Rectal smooth muscle tissue (tissue), 1 donor: Measurements from ENCODE around the gene DMBT1.

ENCODE experiments used
- H3K27ac ChIP-seq: one replicate; pipeline ENCODE4 v1.7.0; 2013; ENCODE audit warnings: low read depth, low read length, inconsistent platforms
- H3K27me3 ChIP-seq: one replicate; pipeline ENCODE4 v1.7.0; 2013; ENCODE audit warnings: low read length; ENCODE audit not compliant: control insufficient read depth, insufficient read depth
- H3K36me3 ChIP-seq: one replicate; pipeline ENCODE4 v1.7.0; 2013; ENCODE audit warnings: low read length; ENCODE audit not compliant: control insufficient read depth, insufficient read depth
- H3K4me1 ChIP-seq: one replicate; pipeline ENCODE4 v1.7.0; 2013; ENCODE audit warnings: low read length; ENCODE audit not compliant: control insufficient read depth, insufficient read depth
- H3K4me3 ChIP-seq: one replicate; pipeline ENCODE4 v1.7.0; 2013; ENCODE audit warnings: low read length
- H3K9ac ChIP-seq: one replicate; pipeline ENCODE4 v1.7.0; 2013; ENCODE audit warnings: low read length

Gene DMBT1

DNA sequence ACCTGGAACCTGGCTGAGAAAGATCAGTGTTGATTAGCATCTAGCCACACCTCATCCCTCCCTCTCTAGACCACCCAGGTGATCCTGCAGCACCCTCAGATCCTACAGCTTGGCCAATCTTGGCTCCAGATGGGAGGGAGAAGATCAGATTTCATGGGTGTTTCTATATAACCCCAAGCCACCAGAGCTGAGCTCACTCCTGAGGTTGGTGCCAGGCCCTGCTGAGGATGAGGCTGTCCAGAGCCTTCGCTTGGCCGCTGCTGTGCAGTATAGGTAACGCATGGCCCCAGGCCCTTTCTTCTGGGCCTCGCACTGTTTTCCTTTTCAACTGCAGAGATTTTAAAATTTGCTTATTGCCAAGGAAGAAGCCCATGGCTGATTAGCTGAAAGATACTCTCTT is 112.1 kb downstream of the DMBT1 start:
- Histone ChIP-seq H3K27ac (no peak overlapping the region), H3K4me3 (no peak overlapping the region), H3K4me1 (no peaks in the 10 kb centered on the region), H3K27me3 (no peaks in the 10 kb centered on the region), H3K9ac (no peak overlapping the region), H3K36me3 (no peaks in the 10 kb centered on the region)

DNA sequence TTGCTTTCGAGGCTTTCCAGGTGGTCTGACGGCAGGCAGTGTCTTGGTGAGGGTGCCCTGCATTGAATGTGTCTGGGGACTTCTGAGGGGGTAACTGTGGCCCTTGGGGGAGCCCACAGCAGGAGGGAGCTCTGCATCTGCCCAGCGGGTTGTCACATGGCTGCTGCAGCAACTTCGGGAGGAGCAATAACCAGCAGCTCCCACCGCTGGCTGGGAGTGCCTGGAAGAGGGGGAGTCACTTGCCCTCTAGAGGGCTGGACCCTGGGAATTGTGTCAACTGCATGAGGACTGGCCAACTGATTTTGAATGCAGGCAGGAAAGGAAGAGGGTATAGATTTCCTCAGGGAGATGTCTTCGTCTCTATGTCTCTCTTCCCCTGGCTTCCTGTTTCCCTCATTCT is 112.7 kb downstream of the DMBT1 start:
- no peak overlapping the region for H3K4me3 ChIP-seq
- H3K27me3 ChIP-seq, result no peaks in the 10 kb centered on the region
- H3K27ac ChIP-seq, result no peak overlapping the region
- no peaks in the 10 kb centered on the region for H3K4me1 ChIP-seq
- H3K9ac ChIP-seq, result no peak overlapping the region
- H3K36me3 ChIP-seq, result no peaks in the 10 kb centered on the region

DNA sequence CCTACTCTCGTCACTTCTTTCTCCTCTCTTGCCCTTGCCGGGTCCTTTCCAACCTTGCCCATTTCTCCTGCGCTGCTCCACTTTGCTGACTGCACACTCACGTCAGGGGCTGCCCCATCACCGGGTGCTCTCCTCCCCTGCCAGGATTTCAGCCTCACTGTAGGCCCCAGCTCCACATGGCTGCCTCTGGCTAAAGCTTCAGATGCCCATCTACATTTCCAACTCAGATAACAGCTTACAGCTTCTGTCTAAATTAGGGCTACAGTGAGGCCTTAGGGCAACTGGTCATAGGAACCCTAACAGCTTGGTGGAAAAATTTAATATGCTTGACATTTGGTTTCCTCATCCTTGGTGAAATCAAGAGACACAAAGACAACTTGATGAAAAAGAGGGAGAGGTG is 113.2 kb downstream of the DMBT1 start:
- Histone ChIP-seq H3K4me3 (no peak overlapping the region), H3K4me1 (no peaks in the 10 kb centered on the region), H3K9ac (no peak overlapping the region), H3K36me3 (no peaks in the 10 kb centered on the region), H3K27ac (no peak overlapping the region), H3K27me3 (no peaks in the 10 kb centered on the region)

DNA sequence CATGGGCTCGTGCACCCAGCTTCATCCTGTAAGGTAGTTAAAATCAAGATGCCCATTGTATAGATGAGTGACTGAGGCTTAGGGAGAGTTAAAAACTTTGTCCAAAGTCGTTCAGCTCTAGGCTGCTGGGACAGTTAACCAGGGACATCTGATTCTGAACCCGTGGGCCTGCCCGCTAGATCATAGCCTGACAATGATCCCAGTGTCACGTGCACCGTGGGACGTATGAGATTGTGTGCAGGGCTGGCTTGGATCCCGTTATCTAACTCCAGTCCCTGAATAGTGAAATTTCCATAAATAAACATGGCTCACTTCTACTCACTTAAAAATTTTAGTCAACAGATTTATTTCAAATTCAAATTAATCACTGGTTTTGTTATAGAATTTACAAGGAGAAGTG is 114.2 kb downstream of the DMBT1 start:
- Histone ChIP-seq H3K9ac (no peak overlapping the region), H3K27ac (no peak overlapping the region), H3K36me3 (no peaks in the 10 kb centered on the region), H3K4me1 (no peaks in the 10 kb centered on the region), H3K4me3 (no peak overlapping the region), H3K27me3 (no peaks in the 10 kb centered on the region)

DNA sequence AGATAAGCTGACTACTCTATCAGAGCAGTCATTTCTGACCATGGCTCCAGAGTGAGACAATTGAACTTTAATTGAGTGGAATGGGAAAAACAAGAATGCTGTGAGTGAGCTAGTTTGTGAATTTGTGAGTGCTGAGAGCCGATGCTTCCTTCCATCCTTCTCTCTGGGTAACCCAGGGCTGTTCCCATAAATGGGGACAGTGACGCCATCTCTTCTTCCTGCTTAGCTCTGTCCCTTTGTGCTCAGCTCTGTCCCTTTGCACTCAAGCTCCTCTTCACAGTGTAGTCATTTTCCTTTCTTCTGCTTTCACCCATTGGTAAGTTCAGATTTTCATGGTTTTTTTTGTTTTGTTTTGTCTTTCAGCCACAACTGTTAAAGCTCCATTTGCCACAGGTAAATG is 114.7 kb downstream of the DMBT1 start:
- Histone ChIP-seq H3K4me1 (no peaks in the 10 kb centered on the region), H3K4me3 (no peak overlapping the region), H3K9ac (no peak overlapping the region), H3K27ac (no peak overlapping the region), H3K36me3 (no peaks in the 10 kb centered on the region), H3K27me3 (no peaks in the 10 kb centered on the region)

DNA sequence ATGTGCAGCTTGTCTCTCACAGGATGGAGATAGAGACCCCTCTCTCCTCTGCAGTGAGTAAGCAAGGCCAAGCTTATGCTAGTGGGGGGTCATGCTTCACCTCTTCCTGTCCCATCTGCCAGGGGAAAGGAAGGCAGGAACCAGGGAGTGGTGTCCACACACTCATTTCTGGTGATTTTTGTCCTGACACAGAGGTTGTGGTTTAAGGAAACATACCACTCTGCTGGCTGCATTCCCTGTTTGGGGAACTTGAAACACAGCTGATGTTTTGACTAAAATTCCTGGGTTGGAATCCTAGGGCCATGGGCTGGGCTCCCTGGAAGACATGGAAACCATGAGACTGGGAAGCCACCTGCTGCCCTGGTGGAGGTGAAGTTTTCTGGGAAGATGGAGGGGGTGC is 117.7 kb downstream of the DMBT1 start:
- Histone ChIP-seq H3K4me3 (no peak overlapping the region), H3K27me3 (no peaks in the 10 kb centered on the region), H3K36me3 (no peaks in the 10 kb centered on the region), H3K27ac (no peak overlapping the region), H3K9ac (no peak overlapping the region), H3K4me1 (no peaks in the 10 kb centered on the region)

DNA sequence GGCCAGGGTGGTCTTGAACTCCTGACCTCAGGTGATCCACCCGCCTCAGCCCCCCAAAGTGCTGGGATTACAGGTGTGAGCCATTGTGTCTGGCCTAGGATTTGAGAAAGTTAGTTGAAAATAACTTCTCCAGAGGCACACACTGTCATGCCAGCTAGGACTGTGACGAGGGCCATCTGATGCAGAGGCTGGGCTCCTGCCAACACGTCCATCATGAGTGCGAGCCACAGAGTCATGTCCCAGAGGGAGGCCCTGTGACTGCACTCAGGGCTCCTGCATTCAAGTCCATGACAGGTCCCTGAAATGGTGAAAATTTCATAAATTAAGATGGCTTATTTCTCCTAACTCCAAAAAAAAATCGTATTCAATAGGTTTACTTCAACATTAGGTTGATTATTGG is 122.0 kb downstream of the DMBT1 start:
- H3K27ac ChIP-seq, result no peak overlapping the region
- no peak overlapping the region for H3K9ac ChIP-seq
- no peak overlapping the region for H3K4me3 ChIP-seq
- H3K27me3 ChIP-seq, result no peaks in the 10 kb centered on the region
- H3K4me1 ChIP-seq, result no peaks in the 10 kb centered on the region
- no peaks in the 10 kb centered on the region for H3K36me3 ChIP-seq

DNA sequence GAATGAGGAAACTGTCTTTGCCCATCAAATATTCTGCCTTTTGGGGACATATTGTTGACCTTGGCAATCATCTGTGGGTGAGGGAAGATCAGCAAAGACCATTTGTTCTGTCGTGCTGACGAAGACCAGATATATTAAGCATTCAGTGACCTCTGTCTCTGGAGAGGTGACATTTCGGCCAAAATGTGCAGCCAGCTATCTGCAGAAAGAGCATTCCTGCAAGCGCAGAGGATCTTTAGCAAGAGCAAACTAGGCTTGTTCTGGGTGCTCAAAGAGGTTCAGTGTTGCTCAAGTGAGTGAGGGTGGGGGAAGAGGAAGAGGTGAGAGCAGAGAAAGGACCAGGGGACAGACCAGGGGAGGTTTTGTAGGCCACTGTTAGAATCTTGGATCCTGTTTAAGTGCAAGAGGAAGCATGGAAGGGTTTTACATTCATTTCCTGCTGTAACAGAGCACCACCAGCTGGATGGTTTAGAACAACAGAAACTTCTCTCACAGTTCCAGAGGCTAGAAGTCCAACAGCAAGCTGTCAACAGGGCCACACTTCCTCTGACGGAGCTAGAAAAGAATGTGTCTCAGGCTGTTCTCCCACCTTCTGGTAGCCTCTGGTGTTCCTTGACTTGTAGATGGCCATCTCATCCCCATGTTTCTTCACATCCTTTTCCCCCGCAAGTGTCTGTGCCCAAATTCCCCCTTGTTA is 127.9 kb downstream of the DMBT1 start:
- Histone ChIP-seq H3K9ac (no peak overlapping the region), H3K4me1 (no peaks in the 10 kb centered on the region), H3K4me3 (no peak overlapping the region), H3K27me3 (no peaks in the 10 kb centered on the region), H3K36me3 (no peaks in the 10 kb centered on the region), H3K27ac (no peak overlapping the region)

DNA sequence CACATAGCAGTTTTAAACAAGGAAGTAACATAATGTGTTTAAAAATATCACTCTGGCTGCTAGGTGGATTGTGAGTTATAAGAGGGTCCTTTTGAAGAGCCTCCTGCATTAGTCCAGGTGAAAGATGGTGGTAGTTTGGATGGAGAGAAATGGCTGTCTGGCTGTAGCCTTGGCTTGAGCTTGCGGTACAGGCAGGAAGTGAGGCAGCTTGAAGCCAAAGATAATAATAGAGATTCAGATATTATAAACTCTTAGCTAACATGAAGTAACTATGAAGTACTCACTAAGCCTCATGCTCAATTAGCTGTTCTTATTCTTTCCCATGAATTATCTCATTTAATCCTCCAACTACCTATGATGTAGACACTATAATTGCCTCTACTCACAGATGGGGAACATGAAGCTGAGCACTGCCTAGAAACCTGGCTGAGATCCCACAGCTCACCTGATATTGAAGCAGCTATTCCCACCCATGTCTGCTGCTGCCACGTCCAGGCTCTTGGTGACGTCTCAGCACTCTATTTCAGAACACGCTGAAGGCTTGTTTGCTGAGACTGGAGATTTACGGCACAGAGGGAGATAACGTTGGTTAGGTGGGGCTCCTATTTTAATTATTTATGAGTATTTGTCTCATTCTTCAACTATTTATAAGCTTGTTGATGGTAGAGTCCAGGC is 128.7 kb downstream of the DMBT1 start:
- no peak overlapping the region for H3K9ac ChIP-seq

DNA sequence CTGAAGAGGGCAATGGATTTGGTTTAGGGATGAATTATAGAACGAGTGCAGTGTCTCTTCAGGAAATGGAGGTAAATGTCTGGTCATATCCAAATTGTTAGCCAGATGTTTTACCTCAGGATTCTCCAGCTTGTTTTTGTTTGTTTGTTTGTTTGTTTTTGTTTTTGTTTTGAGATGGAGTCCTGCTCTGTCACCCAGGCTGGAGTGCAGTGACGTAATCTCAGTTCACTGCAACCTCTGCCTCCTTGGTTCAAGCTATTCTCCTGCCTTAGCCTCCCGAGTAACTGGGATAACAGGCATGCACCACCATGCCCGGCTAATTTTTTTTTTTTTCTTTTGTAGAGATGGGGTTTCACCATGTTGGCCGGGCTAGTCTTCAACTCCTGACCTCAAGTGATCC is 132.2 kb downstream of the DMBT1 start:
- no peak overlapping the region for H3K27ac ChIP-seq
- H3K4me3 ChIP-seq, result no peak overlapping the region
- no peaks in the 10 kb centered on the region for H3K4me1 ChIP-seq
- H3K36me3 ChIP-seq, result no peaks in the 10 kb centered on the region
- H3K27me3 ChIP-seq, result no peaks in the 10 kb centered on the region
- H3K9ac ChIP-seq, result no peak overlapping the region

More for the DNA sequence above, 128.7 kb downstream of the DMBT1 start:
- no peaks in the 10 kb centered on the region for H3K27me3 ChIP-seq
- H3K27ac ChIP-seq, result no peak overlapping the region
- no peak overlapping the region for H3K4me3 ChIP-seq
- H3K4me1 ChIP-seq, result no peaks in the 10 kb centered on the region
- H3K36me3 ChIP-seq, result no peaks in the 10 kb centered on the region
